GM21515 (cell line): Measurements from ENCODE around the gene ZC3H15.

ENCODE experiments used
- ATAC-seq: cut with Tn5 transposase; IDR thresholded peaks from one replicate; pipeline ENCODE4 v1.9.1; 2021; ENCODE audit not compliant: unreplicated experiment

The ZC3H15 gene

GRCh38 chr2:186535861-186536260 lies 49.8 kb downstream of the ZC3H15 start:
- no peak for ATAC-seq

- ATAC-seq, result no peak
These were observed 51.0 kb downstream of the ZC3H15 start for GRCh38 chr2:186537019-186537418.

DNA sequence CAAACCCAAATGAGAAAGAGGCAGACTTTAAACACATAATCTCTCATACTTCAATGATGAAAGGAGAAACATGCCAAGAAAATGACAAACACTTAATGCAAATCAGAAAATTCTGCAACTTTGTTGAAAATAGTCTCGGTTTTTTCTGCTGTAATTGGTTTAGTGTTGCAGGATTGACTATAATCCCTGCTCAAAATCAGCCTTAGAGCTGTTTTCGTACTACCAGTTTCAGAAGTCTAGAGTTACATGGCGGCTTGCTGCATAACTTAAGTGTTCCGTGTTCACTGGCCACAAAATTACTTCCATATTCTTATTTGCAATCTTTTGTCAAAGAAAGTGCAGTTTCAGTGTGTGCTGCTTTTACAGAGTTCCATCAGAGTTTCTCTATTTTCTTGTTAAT lies 54.9 kb downstream of the ZC3H15 start:
- ATAC-seq, result no peak

GRCh38 chr2:186542002-186542401 lies 55.9 kb downstream of the ZC3H15 start:
- ATAC-seq, result no peak

DNA sequence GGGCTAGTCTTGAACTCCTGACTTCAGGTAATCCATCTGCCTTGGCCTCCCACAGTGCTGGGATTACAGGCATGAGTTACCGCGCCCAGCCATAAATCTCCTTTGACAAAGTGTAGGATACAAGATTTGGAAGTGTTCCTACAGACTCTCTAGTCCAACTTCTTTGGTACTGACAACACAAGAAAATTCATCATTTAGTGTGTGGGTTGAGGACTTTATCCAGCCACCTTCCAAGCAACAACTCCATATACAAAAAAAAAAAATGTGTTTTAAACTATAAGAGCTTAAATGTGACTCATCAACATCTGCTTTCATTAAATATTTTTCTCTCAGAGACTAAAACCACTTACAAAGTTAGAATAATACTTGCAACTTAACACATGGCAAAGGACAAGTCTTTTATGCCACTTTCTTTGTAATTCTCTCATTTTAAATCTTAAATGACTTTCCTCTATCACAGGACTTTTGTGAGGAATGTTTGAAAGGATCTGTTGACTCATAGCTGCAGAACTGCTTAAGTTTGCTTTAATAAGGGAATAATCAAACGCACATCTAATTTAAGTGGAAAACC lies 57.6 kb downstream of the ZC3H15 start:
- no peak for ATAC-seq

- no peak for ATAC-seq
These were observed 58.2 kb downstream of the ZC3H15 start for GRCh38 chr2:186544255-186544675.

DNA sequence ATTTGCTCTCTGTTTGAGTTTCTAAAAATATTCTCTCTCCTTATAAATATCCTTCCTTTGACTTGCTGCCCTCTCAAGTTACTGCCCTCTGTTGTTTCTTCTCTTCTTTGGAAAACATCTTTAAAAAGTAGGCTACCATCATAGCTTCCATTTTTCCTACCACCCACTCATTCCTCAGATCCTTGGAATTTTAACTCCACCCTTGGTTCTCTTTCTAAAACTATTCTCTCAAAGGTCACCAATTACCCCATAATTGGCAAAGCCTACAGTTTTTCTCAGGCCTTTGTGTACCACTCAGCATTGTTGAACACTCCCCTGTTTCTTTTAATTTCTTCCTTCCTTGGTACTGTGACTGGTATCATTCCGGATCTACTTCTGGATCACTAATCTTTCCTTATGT lies 60.8 kb downstream of the ZC3H15 start:
- no peak for ATAC-seq

- ATAC-seq, result no peak
These were observed 65.4 kb downstream of the ZC3H15 start for GRCh38 chr2:186551323-186552050.

DNA sequence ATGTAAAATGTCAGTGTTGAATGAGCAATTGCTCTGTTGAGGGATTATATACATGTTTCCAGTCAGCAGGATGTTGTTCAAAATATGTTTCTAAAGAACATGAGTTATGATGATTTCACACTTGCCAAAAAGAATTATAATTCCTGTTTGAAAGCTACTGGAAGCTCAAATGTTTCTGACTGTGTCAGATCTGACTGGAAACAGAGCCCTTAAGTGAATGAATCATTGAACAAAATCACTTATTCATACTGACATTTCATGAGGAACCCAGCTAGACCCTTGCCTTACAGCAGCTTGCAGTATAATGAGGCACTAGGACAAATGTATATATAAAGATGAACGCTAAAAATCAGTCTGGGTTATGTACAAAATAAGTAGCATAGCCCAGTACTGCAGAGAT lies 68.4 kb downstream of the ZC3H15 start:
- no peak for ATAC-seq

- no peak for ATAC-seq
These were observed 69.0 kb downstream of the ZC3H15 start for GRCh38 chr2:186554850-186555671.

DNA sequence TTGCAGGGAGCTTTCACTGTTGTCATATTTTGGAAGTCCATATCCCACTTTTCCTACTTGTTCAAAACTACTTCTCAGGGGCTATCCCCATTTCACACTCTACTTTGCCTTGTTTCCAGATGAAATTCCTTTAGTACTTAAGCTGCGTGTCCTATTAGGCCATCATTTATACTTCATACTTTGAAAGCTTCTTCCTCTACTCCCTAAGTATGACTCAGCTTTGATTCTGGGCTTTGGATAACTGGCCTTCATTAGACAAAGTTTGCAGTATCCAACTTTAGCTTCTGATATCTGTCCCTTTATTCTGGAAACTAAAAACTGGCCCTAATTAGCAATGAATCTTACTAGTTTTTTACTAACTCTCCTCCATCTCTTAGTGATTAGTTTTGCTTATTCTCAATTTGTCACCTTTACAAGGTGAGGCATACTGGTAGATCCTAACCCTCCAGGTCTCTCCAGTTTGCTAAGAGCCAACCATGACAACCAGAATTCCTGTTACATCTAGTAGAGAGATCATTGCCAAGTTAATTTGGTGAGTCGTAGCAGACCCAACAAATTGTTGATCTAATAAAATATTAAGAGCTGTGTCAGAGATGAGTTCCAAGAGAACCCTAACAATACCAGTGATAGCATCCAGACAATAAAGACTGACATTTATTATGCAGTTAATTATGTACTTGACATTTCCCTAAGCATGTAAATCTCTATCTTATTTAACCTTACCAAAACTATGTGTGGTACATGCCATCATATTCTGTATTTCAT lies 72.6 kb downstream of the ZC3H15 start:
- no peak for ATAC-seq
